Panc1 (cell line): ENCODE measurements around the gene LRRC25.

Experiments
- POLR2AphosphoS5 ChIP-seq: IDR thresholded peaks from 2 replicates; pipeline ENCODE4 v1.6.1; 2012; ENCODE audit warnings: mild to moderate bottlenecking, low read depth, low read length, moderate library complexity
- TCF7L2 ChIP-seq: IDR thresholded peaks from 2 replicates; pipeline ENCODE4 v1.6.1; 2011; ENCODE audit warnings: mild to moderate bottlenecking, low read depth, low read length, inconsistent platforms
- TF ChIP-seq, protein P1 (sequence below): fragments of 450-650 bp; IDR thresholded peaks from 2 replicates; pipeline ENCODE4 v1.5.1; 2017; ENCODE audit warnings: mild to moderate bottlenecking
- TF ChIP-seq, protein P2 (sequence below), 2 experiments: IDR thresholded peaks; 2 replicates each; pipeline ENCODE4 v1.6.1; 2011 to 2012; ENCODE audit warnings: low read depth in 2 of 2, control low read depth in 1 of 2, low read length in 1 of 2, mild to moderate bottlenecking in 1 of 2, moderate library complexity in 1 of 2; ENCODE audit not compliant: insufficient read depth in 1 of 2

DNA sequence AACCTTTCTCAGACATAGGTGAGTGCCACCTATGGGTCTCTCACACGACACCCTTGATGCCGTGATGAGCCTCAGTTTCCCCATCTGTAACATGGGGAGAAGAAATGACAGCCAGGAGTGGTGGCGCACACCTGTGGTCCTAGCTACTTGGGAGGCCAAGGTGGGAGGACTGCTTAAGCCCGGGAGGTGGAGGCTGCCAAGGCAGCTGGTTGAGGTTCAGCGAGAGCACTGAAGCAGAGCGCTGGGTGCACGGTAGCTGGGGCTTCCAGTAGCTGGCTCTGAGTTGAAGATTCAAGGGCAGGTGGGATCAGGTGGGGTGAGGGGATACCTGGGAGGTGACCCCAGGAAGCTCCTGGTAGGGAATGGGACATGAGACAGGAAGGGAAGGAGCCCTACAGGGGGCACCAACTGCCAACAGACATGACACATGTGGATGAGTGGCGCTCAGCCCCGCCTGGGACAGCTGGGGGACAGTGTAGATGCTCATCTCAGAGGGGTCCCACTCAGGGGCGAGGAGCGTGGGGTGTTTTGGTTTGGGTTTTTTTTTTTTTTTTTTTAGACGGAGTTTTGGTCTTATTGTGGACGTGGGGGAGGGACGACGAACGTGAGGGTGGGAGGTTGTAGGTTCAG, 15.3 kb upstream of the LRRC25 start:
- TF ChIP-seq, protein P1, sequence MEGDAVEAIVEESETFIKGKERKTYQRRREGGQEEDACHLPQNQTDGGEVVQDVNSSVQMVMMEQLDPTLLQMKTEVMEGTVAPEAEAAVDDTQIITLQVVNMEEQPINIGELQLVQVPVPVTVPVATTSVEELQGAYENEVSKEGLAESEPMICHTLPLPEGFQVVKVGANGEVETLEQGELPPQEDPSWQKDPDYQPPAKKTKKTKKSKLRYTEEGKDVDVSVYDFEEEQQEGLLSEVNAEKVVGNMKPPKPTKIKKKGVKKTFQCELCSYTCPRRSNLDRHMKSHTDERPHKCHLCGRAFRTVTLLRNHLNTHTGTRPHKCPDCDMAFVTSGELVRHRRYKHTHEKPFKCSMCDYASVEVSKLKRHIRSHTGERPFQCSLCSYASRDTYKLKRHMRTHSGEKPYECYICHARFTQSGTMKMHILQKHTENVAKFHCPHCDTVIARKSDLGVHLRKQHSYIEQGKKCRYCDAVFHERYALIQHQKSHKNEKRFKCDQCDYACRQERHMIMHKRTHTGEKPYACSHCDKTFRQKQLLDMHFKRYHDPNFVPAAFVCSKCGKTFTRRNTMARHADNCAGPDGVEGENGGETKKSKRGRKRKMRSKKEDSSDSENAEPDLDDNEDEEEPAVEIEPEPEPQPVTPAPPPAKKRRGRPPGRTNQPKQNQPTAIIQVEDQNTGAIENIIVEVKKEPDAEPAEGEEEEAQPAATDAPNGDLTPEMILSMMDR, result peak; percentile 31; the same call in 1 of the 2 replicates
- TF ChIP-seq POLR2AphosphoS5 (no peak), TCF7L2 (no peak)
- TF ChIP-seq, protein P2, sequence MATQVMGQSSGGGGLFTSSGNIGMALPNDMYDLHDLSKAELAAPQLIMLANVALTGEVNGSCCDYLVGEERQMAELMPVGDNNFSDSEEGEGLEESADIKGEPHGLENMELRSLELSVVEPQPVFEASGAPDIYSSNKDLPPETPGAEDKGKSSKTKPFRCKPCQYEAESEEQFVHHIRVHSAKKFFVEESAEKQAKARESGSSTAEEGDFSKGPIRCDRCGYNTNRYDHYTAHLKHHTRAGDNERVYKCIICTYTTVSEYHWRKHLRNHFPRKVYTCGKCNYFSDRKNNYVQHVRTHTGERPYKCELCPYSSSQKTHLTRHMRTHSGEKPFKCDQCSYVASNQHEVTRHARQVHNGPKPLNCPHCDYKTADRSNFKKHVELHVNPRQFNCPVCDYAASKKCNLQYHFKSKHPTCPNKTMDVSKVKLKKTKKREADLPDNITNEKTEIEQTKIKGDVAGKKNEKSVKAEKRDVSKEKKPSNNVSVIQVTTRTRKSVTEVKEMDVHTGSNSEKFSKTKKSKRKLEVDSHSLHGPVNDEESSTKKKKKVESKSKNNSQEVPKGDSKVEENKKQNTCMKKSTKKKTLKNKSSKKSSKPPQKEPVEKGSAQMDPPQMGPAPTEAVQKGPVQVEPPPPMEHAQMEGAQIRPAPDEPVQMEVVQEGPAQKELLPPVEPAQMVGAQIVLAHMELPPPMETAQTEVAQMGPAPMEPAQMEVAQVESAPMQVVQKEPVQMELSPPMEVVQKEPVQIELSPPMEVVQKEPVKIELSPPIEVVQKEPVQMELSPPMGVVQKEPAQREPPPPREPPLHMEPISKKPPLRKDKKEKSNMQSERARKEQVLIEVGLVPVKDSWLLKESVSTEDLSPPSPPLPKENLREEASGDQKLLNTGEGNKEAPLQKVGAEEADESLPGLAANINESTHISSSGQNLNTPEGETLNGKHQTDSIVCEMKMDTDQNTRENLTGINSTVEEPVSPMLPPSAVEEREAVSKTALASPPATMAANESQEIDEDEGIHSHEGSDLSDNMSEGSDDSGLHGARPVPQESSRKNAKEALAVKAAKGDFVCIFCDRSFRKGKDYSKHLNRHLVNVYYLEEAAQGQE (IDR thresholded peaks at IDR 0.05; ENCODE audit: insufficient read depth in 1 of 2, low read depth in 2 of 2, low read length in 1 of 2), result no peak
